PFSK-1 (cell line): ENCODE results near the gene EPHB4.

Experiments used
- FOXP2 ChIP-seq: optimal IDR thresholded peaks from 2 replicates; pipeline ENCODE3; 2011; ENCODE audit warnings: borderline replicate concordance, control low read depth, inconsistent platforms; ENCODE audit not compliant: insufficient read depth; ENCODE audit errors: extremely low read length, extremely low read depth
- POLR2AphosphoS5 ChIP-seq: IDR thresholded peaks from 2 replicates; pipeline ENCODE4 v1.6.1; 2012; ENCODE audit warnings: low read depth, mild to moderate bottlenecking, control low read depth, low read length, moderate library complexity
- SIN3A ChIP-seq: IDR thresholded peaks from 2 replicates; pipeline ENCODE4 v1.6.1; 2012; ENCODE audit warnings: mild to moderate bottlenecking, low read length, moderate library complexity, borderline replicate concordance; ENCODE audit not compliant: insufficient read depth
- TAF1 ChIP-seq: IDR thresholded peaks from 2 replicates; pipeline ENCODE4 v1.6.1; 2012; ENCODE audit warnings: low read length, control low read depth, borderline replicate concordance; ENCODE audit not compliant: insufficient read depth
- TF ChIP-seq, protein P1 (sequence below), 2 experiments: IDR thresholded peaks; 2 replicates each; pipeline versions ENCODE4 v1.6.1 to v1.8.0; 2011 to 2012; ENCODE audit warnings: low read depth in 2 of 2, low read length in 2 of 2, control low read depth in 1 of 2, inconsistent platforms in 1 of 2, mild to moderate bottlenecking in 1 of 2, moderate library complexity in 1 of 2; ENCODE audit not compliant: insufficient read depth in 1 of 2

DNA sequence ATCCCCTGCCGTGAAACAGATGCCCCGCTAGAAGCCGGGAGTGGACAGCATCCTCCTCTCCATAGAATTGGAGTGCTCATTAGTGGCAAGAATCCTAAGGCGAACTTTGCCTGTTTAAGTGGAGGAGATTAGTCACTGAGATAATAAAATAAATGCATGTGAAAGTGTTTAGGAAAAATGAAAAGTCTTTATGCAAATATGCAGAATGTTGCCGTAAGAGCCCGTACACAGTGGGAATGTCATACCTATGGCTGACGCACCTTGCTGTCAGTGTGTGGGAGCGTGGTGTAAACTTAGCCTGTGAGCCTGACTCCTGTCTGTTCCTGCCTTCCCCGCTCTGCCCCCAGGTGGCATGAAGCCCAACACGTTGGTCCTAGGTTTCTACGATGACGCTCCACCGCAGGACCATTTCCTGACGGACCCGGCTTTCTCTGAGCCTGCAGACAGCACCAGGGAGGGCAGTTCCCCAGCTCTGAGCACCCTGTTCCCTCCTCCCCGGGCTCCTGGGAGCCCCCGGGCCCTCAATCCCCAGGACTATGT is 38.1 kb upstream of the EPHB4 start:
- TF ChIP-seq POLR2AphosphoS5 (no peak), SIN3A (no peak), TAF1 (no peak), FOXP2 (no peak)
- TF ChIP-seq, protein P1, sequence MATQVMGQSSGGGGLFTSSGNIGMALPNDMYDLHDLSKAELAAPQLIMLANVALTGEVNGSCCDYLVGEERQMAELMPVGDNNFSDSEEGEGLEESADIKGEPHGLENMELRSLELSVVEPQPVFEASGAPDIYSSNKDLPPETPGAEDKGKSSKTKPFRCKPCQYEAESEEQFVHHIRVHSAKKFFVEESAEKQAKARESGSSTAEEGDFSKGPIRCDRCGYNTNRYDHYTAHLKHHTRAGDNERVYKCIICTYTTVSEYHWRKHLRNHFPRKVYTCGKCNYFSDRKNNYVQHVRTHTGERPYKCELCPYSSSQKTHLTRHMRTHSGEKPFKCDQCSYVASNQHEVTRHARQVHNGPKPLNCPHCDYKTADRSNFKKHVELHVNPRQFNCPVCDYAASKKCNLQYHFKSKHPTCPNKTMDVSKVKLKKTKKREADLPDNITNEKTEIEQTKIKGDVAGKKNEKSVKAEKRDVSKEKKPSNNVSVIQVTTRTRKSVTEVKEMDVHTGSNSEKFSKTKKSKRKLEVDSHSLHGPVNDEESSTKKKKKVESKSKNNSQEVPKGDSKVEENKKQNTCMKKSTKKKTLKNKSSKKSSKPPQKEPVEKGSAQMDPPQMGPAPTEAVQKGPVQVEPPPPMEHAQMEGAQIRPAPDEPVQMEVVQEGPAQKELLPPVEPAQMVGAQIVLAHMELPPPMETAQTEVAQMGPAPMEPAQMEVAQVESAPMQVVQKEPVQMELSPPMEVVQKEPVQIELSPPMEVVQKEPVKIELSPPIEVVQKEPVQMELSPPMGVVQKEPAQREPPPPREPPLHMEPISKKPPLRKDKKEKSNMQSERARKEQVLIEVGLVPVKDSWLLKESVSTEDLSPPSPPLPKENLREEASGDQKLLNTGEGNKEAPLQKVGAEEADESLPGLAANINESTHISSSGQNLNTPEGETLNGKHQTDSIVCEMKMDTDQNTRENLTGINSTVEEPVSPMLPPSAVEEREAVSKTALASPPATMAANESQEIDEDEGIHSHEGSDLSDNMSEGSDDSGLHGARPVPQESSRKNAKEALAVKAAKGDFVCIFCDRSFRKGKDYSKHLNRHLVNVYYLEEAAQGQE (IDR thresholded peaks at IDR 0.05; ENCODE audit: insufficient read depth in 1 of 2, low read depth in 2 of 2, low read length in 2 of 2): no peak
